B cell (primary cell): Measurements from ENCODE around the gene TSPAN31.

Source experiments
- CTCF ChIP-seq: fragments of 200-600 bp; IDR thresholded peaks from one replicate; pipeline ENCODE4 v1.8.0; 2022; ENCODE audit warnings: antibody characterized with exemption, mild to moderate bottlenecking
- EZH2 ChIP-seq: IDR thresholded peaks from 2 replicates; pipeline ENCODE4 v1.6.1; 2012; ENCODE audit warnings: borderline replicate concordance, low read depth, mild to moderate bottlenecking, moderate library complexity, low read length; ENCODE audit not compliant: insufficient read depth, poor library complexity, severe bottlenecking

GRCh38 chr12:57738661-57739237 is 6.1 kb upstream of the TSPAN31 start, which contains the start of gene AGAP2:
- TF ChIP-seq EZH2 (no peak), CTCF (no peak)
